HFFc6 (cell line): ENCODE measurements around the gene ARSD. TPM values are rescaled to one million over a fixed set of nuclear protein-coding genes. Genes with fewer than 3 reads are reported as not detected.

ENCODE experiments used
- DNase-seq: peaks from one replicate; pipeline ENCODE4 v3.0.0-alpha.2; 2018
- H3K27ac Mint-ChIP-seq: 2 replicates; pipeline ENCODE4 v1.8.0; 2020; ENCODE audit warnings: mild to moderate bottlenecking, mixed read lengths
- H3K27me3 Mint-ChIP-seq: 2 replicates; pipeline ENCODE4 v1.8.0; 2021; ENCODE audit warnings: mild to moderate bottlenecking, moderate library complexity, mixed read lengths; ENCODE audit not compliant: insufficient read depth
- H3K36me3 Mint-ChIP-seq: 2 replicates; pipeline ENCODE4 v1.8.0; 2021; ENCODE audit warnings: low read depth, mixed read lengths
- H3K4me1 Mint-ChIP-seq: 2 replicates; pipeline ENCODE4 v1.8.0; 2020; ENCODE audit warnings: low read depth, mixed read lengths
- H3K4me3 Mint-ChIP-seq: 2 replicates; pipeline ENCODE4 v1.8.0; 2020; ENCODE audit warnings: mild to moderate bottlenecking, moderate library complexity, mixed read lengths
- H3K9me3 Mint-ChIP-seq: 2 replicates; pipeline ENCODE4 v1.8.0; 2020; ENCODE audit warnings: mild to moderate bottlenecking, mixed read lengths
- total RNA-seq, 6 experiments: library from RNA; stranded (reverse); fragmentation: NEBNext Ultra II Directional; extraction: Animal tissue kit (Norgen Biotek cat#: 25700); gene quantifications; 2 replicates in 1 of 6; 3 replicates in 5 of 6; pipeline ENCODE4 v1.2.3, GENCODE V29; 2021
- TF ChIP-seq, protein P1 (sequence below): fragments of 200-600 bp; sonication (generic); IDR thresholded peaks from 2 replicates; pipeline ENCODE4 v1.5.0; 2021; ENCODE audit warnings: antibody characterized with exemption, mild to moderate bottlenecking

The ARSD gene
- total RNA-seq, 6 experiments from 2014 or later = 8.3 to 13.4 (median 10.4) TPM

DNA sequence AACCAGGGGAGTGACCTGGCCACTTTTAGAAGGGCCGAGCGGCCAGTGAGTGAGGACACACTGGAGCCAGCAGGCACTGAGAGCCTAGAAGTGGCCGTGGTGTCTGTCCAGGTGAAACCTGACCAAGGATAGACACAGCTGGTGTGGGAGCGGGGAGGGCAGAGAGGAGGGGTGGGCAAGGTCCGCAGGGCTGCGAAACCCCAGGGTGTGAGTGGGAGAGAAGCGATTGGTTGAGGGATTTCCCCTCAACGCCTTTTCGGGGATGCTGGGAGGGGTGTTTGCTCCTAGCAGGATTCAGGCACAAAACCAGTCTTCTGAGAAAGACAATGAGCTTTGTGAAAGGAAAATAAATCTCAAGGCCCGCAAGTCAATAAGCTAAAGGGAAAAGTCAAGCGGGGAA, 33.2 kb upstream of the ARSD start:
- no peak overlapping the region for H3K4me3 Mint-ChIP-seq
- H3K4me1 Mint-ChIP-seq = peaks cover 19% of the 10 kb centered on the region
- H3K36me3 Mint-ChIP-seq = no peaks in the 10 kb centered on the region
- no peak for DNase-seq
- peaks cover 6% of the 10 kb centered on the region for H3K27me3 Mint-ChIP-seq
- H3K27ac Mint-ChIP-seq = no peak overlapping the region
- TF ChIP-seq, protein P1, sequence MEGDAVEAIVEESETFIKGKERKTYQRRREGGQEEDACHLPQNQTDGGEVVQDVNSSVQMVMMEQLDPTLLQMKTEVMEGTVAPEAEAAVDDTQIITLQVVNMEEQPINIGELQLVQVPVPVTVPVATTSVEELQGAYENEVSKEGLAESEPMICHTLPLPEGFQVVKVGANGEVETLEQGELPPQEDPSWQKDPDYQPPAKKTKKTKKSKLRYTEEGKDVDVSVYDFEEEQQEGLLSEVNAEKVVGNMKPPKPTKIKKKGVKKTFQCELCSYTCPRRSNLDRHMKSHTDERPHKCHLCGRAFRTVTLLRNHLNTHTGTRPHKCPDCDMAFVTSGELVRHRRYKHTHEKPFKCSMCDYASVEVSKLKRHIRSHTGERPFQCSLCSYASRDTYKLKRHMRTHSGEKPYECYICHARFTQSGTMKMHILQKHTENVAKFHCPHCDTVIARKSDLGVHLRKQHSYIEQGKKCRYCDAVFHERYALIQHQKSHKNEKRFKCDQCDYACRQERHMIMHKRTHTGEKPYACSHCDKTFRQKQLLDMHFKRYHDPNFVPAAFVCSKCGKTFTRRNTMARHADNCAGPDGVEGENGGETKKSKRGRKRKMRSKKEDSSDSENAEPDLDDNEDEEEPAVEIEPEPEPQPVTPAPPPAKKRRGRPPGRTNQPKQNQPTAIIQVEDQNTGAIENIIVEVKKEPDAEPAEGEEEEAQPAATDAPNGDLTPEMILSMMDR = no peak
- H3K9me3 Mint-ChIP-seq = no peaks in the 10 kb centered on the region

DNA sequence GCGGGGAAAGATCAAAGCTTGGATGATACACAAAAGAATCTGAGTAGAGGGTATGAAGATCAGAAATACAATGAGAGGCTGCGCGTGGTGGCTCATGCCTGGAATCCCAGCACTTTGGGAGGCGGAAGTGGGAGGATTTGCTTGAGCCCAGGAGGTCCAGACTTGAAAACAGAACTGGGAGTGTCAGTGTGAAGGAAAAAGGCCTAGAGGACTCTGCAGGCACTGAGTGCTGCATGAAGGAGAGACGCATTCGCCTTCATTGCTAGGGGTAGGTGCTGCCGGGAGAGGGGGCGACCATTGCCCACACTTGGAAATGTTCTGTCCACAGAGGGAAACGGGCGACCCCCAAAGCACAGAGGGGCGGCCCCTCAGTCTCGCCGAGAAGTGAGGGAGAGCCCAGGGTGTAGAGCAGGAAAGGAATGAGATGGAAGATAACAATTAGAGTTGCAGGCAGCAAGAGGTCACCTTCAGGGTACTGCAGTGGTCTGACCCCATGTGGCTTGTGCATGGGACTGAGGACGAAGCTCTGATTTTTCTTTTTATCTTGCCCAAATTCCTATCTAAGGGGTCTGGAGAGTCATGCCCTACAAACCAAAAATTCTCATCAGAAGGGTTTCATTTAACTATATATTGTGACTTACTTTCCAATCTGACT, 31.8 kb upstream of the ARSD start:
- Mint-ChIP-seq H3K27ac (no peak overlapping the region; the same call in 1 of the 2 replicates), H3K4me1 (peaks cover 19% of the 10 kb centered on the region), H3K9me3 (no peaks in the 10 kb centered on the region), H3K4me3 (no peak overlapping the region), H3K27me3 (peaks cover 6% of the 10 kb centered on the region), H3K36me3 (no peaks in the 10 kb centered on the region)
- TF ChIP-seq, protein P1 = no peak
- DNase-seq = no peak

DNA sequence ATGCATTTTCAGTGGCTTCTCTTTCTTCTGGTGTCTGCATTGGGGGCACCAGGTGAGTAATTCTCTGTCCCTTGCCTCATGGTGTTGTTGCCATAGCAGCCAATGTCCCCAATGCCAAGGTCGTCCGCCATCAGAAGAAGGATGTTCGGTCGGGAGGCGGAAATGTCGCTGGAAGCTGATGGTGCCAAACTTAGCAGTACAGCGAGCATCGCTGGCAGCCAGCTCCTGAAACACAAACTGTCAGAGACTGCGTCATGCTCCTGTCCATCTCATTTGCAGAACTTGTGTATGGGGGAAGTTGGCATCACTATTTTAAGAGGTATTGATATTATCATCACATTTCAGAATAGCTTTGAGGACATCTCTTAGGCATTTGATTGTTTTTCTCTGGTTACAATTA, 29.1 kb upstream of the ARSD start:
- Mint-ChIP-seq H3K27me3 (peaks cover 8% of the 10 kb centered on the region), H3K27ac (no peak overlapping the region)

DNA sequence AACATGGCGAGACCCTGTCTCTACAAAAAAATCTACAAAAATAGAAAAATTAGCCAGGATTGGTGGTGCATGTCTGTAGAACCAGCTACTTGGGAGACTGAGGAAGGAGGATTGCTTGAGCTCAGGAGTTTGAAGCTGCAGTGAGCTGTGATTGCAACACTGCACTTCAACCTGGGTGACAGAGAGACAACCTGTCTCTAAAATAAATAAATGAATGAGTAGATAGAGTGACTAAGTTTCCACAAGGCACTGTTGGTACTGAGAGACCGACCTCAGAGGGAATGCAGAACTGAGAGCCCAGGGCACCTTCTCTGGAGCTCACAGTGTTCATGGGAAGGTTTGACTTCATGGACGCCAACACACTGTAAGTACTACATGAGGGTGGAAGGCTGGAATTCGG, 26.7 kb upstream of the ARSD start:
- Mint-ChIP-seq H3K36me3 (no peaks in the 10 kb centered on the region), H3K27ac (no peak overlapping the region), H3K4me1 (peaks cover 6% of the 10 kb centered on the region), H3K9me3 (no peaks in the 10 kb centered on the region), H3K27me3 (peaks cover 11% of the 10 kb centered on the region), H3K4me3 (no peak overlapping the region)
- TF ChIP-seq, protein P1 = no peak
- no peak for DNase-seq

More for the DNA sequence above, 29.1 kb upstream of the ARSD start:
- Mint-ChIP-seq H3K9me3 (no peaks in the 10 kb centered on the region), H3K36me3 (no peaks in the 10 kb centered on the region), H3K4me1 (peaks cover 12% of the 10 kb centered on the region), H3K4me3 (no peak overlapping the region)
- DNase-seq = no peak
- TF ChIP-seq, protein P1 = no peak

DNA sequence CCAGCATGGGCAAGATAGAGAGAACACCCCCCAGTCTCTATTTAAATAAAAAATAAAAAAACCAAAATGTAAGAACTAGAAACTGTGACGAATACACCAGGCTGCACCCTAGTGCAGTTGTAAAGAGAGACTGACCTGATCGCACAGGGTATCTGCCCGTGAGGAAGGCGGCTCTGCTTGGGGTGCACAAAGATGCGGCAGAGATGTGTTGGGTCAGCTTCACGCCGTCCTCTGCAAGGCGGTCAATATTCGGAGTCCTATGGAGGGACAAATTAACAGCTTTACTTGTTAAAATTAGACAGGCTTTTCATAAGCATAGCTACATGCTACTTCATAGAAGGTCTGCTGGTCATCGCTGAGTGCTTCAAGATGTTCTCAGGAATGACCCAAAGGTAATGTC, 26.1 kb upstream of the ARSD start:
- H3K27me3 Mint-ChIP-seq = peaks cover 11% of the 10 kb centered on the region
- H3K4me3 Mint-ChIP-seq = no peak overlapping the region
- H3K27ac Mint-ChIP-seq = no peak overlapping the region
- no peaks in the 10 kb centered on the region for H3K36me3 Mint-ChIP-seq
- TF ChIP-seq, protein P1 = no peak
- H3K4me1 Mint-ChIP-seq = peaks cover under 1% of the 10 kb centered on the region; the same call in 1 of the 2 replicates
- DNase-seq = no peak
- H3K9me3 Mint-ChIP-seq = no peaks in the 10 kb centered on the region
